T-helper 2 cell treated with Interferon-gamma antibody and Interleukin-4, amounts not matched to agents 5 μg/mL and 100 μg/mL, for 36 hours (primary cell): Measurements from ENCODE around the gene AP1M1.

Experiments
- DNase-seq: peaks from one replicate; pipeline ENCODE4 v3.0.0; 2021; ENCODE audit warnings: low spot score
- H3K27ac Mint-ChIP-seq: one replicate; pipeline ENCODE4 v1.8.0; 2021; ENCODE audit warnings: mild to moderate bottlenecking, mixed read lengths
- H3K27me3 Mint-ChIP-seq: one replicate; pipeline ENCODE4 v1.8.0; 2021; ENCODE audit warnings: low read depth, mixed read lengths
- H3K36me3 Mint-ChIP-seq: one replicate; pipeline ENCODE4 v1.8.0; 2021; ENCODE audit warnings: low read depth, mixed read lengths
- H3K4me1 Mint-ChIP-seq: one replicate; pipeline ENCODE4 v1.8.0; 2021; ENCODE audit warnings: low read depth, mixed read lengths
- H3K4me3 Mint-ChIP-seq: one replicate; pipeline ENCODE4 v1.8.0; 2022; ENCODE audit warnings: mild to moderate bottlenecking, moderate library complexity, mixed read lengths
- H3K9me3 Mint-ChIP-seq: one replicate; pipeline ENCODE4 v1.8.0; 2021; ENCODE audit warnings: mixed read lengths

The AP1M1 gene

GRCh38 chr19:16226184-16226591 is 28.5 kb downstream of the AP1M1 start:
- H3K4me3 Mint-ChIP-seq, result no peak overlapping the region
- peaks cover 51% of the 10 kb centered on the region for H3K36me3 Mint-ChIP-seq
- H3K27me3 Mint-ChIP-seq, result no peaks in the 10 kb centered on the region
- H3K9me3 Mint-ChIP-seq, result peaks cover 10% of the 10 kb centered on the region
- no peaks in the 10 kb centered on the region for H3K4me1 Mint-ChIP-seq
- no peak for DNase-seq
- no peak overlapping the region for H3K27ac Mint-ChIP-seq

GRCh38 chr19:16226878-16227836 is 29.4 kb downstream of the AP1M1 start:
- Mint-ChIP-seq H3K9me3 (peaks cover 7% of the 10 kb centered on the region), H3K4me1 (no peaks in the 10 kb centered on the region), H3K36me3 (peaks cover 52% of the 10 kb centered on the region), H3K27me3 (no peaks in the 10 kb centered on the region), H3K27ac (no peak overlapping the region), H3K4me3 (no peak overlapping the region)
- DNase-seq, result no peak

- peaks cover 48% of the 10 kb centered on the region for H3K36me3 Mint-ChIP-seq
- H3K27ac Mint-ChIP-seq, result no peak overlapping the region
- H3K4me3 Mint-ChIP-seq, result no peak overlapping the region
- H3K27me3 Mint-ChIP-seq, result no peaks in the 10 kb centered on the region
- DNase-seq, result no peak
- no peaks in the 10 kb centered on the region for H3K9me3 Mint-ChIP-seq
- no peaks in the 10 kb centered on the region for H3K4me1 Mint-ChIP-seq
These were observed 30.3 kb downstream of the AP1M1 start for GRCh38 chr19:16227837-16228636.

GRCh38 chr19:16228637-16229321 is 31.1 kb downstream of the AP1M1 start:
- Mint-ChIP-seq H3K27me3 (no peaks in the 10 kb centered on the region), H3K4me1 (no peaks in the 10 kb centered on the region), H3K36me3 (peaks cover 44% of the 10 kb centered on the region), H3K9me3 (no peaks in the 10 kb centered on the region), H3K27ac (no peak overlapping the region), H3K4me3 (no peak overlapping the region)
- DNase-seq, result no peak

- no peak for DNase-seq
- no peaks in the 10 kb centered on the region for H3K4me1 Mint-ChIP-seq
- H3K27me3 Mint-ChIP-seq, result no peaks in the 10 kb centered on the region
- H3K4me3 Mint-ChIP-seq, result no peak overlapping the region
- H3K9me3 Mint-ChIP-seq, result no peaks in the 10 kb centered on the region
- peaks cover 44% of the 10 kb centered on the region for H3K36me3 Mint-ChIP-seq
- no peak overlapping the region for H3K27ac Mint-ChIP-seq
These were observed 31.6 kb downstream of the AP1M1 start for GRCh38 chr19:16229322-16229641.

- Mint-ChIP-seq H3K27ac (no peak overlapping the region), H3K9me3 (no peaks in the 10 kb centered on the region), H3K4me1 (peaks cover 3% of the 10 kb centered on the region), H3K27me3 (no peaks in the 10 kb centered on the region), H3K4me3 (no peak overlapping the region), H3K36me3 (peaks cover 60% of the 10 kb centered on the region)
- no peak for DNase-seq
These were observed 34.4 kb downstream of the AP1M1 start for GRCh38 chr19:16232127-16232526.

- Mint-ChIP-seq H3K4me3 (no peak overlapping the region), H3K36me3 (peaks cover 59% of the 10 kb centered on the region), H3K27ac (no peak overlapping the region), H3K27me3 (no peaks in the 10 kb centered on the region), H3K9me3 (no peaks in the 10 kb centered on the region), H3K4me1 (peaks cover 3% of the 10 kb centered on the region)
- no peak for DNase-seq
These were observed 34.9 kb downstream of the AP1M1 start for GRCh38 chr19:16232568-16232967.

GRCh38 chr19:16233081-16233776 is 35.5 kb downstream of the AP1M1 start:
- H3K36me3 Mint-ChIP-seq, result peaks cover 59% of the 10 kb centered on the region
- no peak for DNase-seq
- no peaks in the 10 kb centered on the region for H3K27me3 Mint-ChIP-seq
- no peak overlapping the region for H3K4me3 Mint-ChIP-seq
- peaks cover 7% of the 10 kb centered on the region for H3K4me1 Mint-ChIP-seq
- no peaks in the 10 kb centered on the region for H3K9me3 Mint-ChIP-seq
- H3K27ac Mint-ChIP-seq, result no peak overlapping the region

- no peak for DNase-seq
- H3K27me3 Mint-ChIP-seq, result no peaks in the 10 kb centered on the region
- peaks cover 11% of the 10 kb centered on the region for H3K4me1 Mint-ChIP-seq
- no peaks in the 10 kb centered on the region for H3K9me3 Mint-ChIP-seq
- no peak overlapping the region for H3K4me3 Mint-ChIP-seq
- peaks cover 55% of the 10 kb centered on the region for H3K36me3 Mint-ChIP-seq
- H3K27ac Mint-ChIP-seq, result no peak overlapping the region
These were observed 36.3 kb downstream of the AP1M1 start for GRCh38 chr19:16233836-16234551.

- no peaks in the 10 kb centered on the region for H3K9me3 Mint-ChIP-seq
- H3K4me1 Mint-ChIP-seq, result peaks cover 11% of the 10 kb centered on the region
- no peak for DNase-seq
- H3K36me3 Mint-ChIP-seq, result peaks cover 49% of the 10 kb centered on the region
- H3K27ac Mint-ChIP-seq, result no peak overlapping the region
- H3K27me3 Mint-ChIP-seq, result no peaks in the 10 kb centered on the region
- H3K4me3 Mint-ChIP-seq, result no peak overlapping the region
These were observed 37.1 kb downstream of the AP1M1 start for GRCh38 chr19:16234552-16235445.

- DNase-seq, result no peak
These were observed 38.3 kb downstream of the AP1M1 start for GRCh38 chr19:16235811-16236652.

GRCh38 chr19:16244091-16244490 is 46.4 kb downstream of the AP1M1 start:
- Mint-ChIP-seq H3K9me3 (no peaks in the 10 kb centered on the region), H3K27ac (peak overlapping the region; percentile 18), H3K4me3 (peak overlapping the region; percentile 29), H3K27me3 (peaks cover 12% of the 10 kb centered on the region), H3K36me3 (peaks cover 4% of the 10 kb centered on the region), H3K4me1 (peaks cover 14% of the 10 kb centered on the region)
- no peak for DNase-seq

More at GRCh38 chr19:16235811-16236652, 38.3 kb downstream of the AP1M1 start:
- H3K27ac Mint-ChIP-seq, result peak overlapping the region; percentile 21
- H3K4me1 Mint-ChIP-seq, result peaks cover 11% of the 10 kb centered on the region
- peaks cover 45% of the 10 kb centered on the region for H3K36me3 Mint-ChIP-seq
- H3K4me3 Mint-ChIP-seq, result no peak overlapping the region
- H3K9me3 Mint-ChIP-seq, result no peaks in the 10 kb centered on the region
- H3K27me3 Mint-ChIP-seq, result no peaks in the 10 kb centered on the region
